T-helper 1 cell treated with Interleukin-12 subunit alpha and Interleukin-12 subunit beta and Interleukin-4 antibody, amounts not matched to agents 30 ng/mL and 1 ng/mL, for 36 hours (primary cell): ENCODE measurements around the gene URB2. TPM values are rescaled to one million over a fixed set of nuclear protein-coding genes. Genes with fewer than 3 reads are reported as not detected.
"Not testable (repeated sequence)": the region's sequence is repeated elsewhere in the genome, so short reads cannot be mapped to it uniquely, and the experiment has no call there.

Experiments used
- intact Hi-C: fragments of 100-400 bp; cut with micrococcal nuclease; formaldehyde crosslinking; loops from one replicate; pipeline ENCODE4 v1.15.1; 2024
- total RNA-seq: library from RNA; stranded (reverse); gene quantifications from 2 replicates; pipeline ENCODE4 v1.2.3, GENCODE V29; 2022

Gene URB2
- 17.9 and 19.3 TPM in 2 replicates for total RNA-seq

- intact Hi-C loops, result loop anchor here (1.0 to 10.0 kb wide), 18 partner anchors 67 to 2001 kb away; partner anchors contain the start of genes ARV1, COG2, DISC1 and EGLN1
Observed at GRCh38 chr1:229625915-229626831, at the start of gene URB2, which contains the start of gene TAF5L. Gene URB2, plus strand, starts transcription at chr1:229626247. Its CDS starts 1,387 bp downstream, at chr1:229627634. Gene TAF5L, minus strand, starts transcription at chr1:229626122. Its CDS starts 11,640 bp downstream, at chr1:229614482.

DNA sequence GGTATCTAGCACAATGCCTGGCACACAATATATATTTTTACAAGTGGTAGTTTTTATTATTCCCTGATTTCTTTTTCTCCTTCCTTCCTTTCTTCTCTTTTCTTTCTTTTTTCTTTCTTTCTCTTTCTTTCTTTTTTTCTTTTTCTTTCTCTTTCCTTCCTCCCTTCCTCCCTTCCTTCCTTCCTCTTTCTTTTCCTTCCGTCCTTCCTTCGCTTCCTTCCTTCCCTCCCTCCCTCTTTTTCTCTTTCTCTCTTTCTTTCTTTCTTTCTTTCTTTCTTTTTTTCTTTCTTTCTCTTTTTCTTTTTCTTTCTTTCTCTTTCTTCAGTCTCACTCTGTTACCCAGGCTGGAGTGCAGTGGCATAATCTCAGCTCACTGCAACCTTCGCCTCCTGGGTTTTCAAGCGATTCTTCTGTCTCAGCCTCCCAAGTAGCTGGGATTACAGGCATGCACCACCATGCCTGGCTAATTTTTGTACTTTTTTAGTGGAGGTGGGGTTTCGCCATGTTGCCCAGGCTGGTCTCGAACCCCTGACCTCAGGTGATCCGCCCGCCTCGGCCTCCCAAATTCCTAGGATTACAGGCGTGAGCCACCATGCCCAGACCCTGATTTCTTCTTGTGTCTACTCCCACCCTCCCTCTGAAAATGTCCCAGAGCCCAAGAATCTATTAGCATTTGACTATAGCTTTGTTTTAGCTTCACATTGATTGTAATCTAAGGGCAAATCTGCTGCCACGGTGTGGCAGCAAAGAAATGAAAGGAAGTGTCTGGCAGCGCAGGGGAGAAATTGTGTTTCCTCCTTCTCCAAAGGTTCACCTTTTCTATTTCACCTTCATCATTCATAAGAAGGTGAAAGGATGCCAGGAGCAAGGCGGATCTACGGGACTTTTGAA lies 47.6 kb upstream of the URB2 start:
- intact Hi-C loops, result no loop called here

DNA sequence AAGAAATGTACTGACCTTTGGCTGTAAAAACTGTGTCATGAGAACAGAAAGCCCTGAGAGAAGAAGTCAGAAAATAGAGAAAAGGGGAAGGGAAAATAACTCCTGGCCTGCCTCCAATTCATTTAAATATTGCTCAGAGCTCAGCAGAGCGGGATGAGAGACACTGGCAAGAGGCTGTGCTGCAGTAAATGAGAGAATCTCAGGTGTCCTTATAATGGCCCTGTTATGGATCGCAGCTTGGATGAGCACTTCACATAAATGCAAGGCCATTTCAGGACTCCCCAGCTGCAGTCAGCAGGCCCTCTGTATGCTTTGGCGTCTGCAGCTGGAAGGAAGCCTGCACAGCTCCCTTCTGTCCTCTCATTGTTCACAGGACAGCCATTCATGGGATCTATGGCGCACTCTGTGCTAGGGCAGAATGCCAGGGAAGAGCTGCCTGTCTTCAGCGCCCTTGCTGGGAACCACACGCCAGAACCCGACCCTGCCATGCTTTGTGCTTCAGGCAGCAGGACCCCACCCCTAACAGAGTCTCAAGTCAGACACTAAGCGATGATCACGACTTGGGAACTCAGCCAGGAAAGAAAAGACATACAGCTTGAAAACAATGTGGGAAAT lies 46.9 kb upstream of the URB2 start:
- intact Hi-C loops, result no loop called here

- intact Hi-C loops, result no loop called here
Observed at GRCh38 chr1:229581485-229581884, 44.6 kb upstream of the URB2 start.

- intact Hi-C loops, result no loop called here
Observed at GRCh38 chr1:229582011-229582694, 43.9 kb upstream of the URB2 start.

DNA sequence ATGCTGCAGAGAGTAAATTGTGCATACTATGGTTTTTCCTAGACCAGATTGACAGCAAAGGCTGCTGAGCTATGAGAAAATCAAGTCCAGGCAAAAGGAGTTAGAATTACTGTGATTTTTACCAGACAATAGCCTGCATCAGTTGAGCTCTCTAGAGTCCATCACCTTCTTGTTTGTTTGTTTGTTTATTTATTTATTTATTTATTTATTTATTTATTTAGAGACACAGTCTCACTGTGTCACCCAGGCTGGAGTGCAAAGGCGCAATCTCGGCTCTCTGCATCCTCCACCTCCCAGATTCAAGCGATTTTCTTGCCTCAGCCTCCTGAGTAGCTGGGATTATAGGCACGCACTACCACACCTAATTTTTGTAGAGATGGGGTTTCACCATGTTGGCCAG lies 43.3 kb upstream of the URB2 start:
- intact Hi-C loops, result no loop called here

DNA sequence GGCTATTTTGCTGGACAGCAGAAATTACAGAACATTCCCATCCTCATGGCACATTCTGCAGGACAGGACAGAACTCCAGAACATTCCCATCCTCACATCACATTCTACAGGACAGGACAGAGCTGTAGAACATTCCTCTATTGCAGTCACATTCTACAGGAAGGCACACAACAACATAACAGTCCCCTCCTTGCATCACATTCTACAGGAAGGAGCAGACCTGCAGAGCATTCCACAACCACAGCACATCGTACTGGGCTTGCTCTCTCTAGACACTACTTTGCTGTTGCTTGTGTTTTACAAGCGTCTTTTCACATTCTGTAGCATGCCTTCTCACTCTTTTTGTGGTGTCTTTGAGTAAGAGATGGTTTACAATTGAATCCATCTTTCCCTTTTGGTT lies 40.7 kb upstream of the URB2 start:
- intact Hi-C loops, result no loop called here

- intact Hi-C loops, result no loop called here
Observed at GRCh38 chr1:229590119-229590518, 35.9 kb upstream of the URB2 start.

GRCh38 chr1:229593800-229594199 lies 32.2 kb upstream of the URB2 start:
- intact Hi-C loops, result no loop called here

DNA sequence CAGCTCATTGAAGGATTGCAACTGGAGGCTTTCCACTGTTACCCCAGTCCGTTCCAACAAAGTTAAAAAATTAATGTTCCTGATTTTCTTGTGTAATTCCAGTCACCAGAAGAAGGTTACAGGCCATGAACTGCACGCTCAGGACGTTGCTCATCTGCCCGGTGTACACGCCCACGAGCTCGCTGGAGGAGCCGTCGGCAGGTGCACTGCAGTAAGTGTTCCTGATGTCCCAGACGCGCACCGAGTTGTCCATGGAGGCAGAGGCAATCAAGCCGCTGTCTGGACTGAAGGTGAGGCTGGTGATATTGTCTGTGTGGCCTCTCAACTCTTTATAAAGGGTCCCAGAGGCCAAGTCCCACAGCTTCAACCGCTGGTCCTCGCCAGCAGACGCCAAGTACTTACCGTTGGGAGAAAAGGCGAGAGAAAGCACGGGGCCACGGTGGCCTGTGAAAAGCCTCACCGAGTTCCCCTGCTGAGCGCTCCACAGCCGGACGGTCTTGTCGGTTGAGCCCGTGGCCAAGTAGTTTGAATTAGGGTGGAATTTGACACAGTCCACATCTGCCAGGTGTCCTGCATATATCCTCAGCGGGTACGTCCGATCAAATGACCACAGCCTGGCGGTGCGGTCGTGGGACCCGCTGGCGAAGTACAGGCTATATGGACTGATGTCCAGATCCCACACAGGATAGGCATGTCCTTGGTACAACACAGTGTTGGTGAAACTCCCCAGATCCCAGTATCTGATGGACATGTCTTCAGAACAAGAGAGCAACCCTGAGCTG lies 31.6 kb upstream of the URB2 start:
- intact Hi-C loops, result no loop called here

GRCh38 chr1:229595876-229596275 lies 30.2 kb upstream of the URB2 start:
- intact Hi-C loops, result not testable (repeated sequence)

DNA sequence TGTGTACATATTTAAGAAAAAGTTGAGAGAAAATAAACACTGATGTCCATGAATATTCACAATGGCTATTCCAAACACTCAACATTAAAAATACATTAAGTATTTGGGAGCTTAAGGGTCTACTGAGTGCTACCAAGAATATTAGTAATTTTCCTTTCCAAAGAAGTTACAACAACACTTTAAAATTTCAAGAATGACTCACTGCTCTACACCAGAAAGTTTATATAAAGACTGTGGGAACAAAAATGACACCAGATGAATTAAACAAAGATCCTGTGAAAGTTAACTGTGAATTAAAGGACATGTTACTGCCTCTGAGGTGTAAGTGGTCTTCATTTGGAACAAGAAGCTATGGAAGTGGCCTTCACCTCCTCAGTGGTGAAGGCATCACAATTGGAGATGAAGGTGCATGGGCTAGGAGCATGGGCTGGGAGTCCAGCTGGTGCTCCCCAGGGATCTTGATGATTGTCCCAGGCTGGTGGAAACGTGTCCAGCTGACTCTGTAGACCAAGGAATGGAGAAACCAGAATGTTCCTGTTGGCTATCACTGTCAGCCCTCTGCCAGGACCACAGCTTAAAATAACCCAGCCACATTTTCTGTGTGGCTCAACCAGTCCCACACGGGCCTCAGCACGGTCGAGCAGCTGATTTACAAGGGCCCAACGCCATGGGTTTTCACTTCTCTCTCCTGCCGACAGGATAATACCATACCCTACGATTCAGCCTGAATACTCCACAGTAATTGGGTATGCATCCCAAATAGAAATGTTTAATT lies 28.9 kb upstream of the URB2 start:
- intact Hi-C loops, result no loop called here

GRCh38 chr1:229597877-229598276 lies 28.2 kb upstream of the URB2 start:
- intact Hi-C loops, result no loop called here

- intact Hi-C loops, result no loop called here
Observed at GRCh38 chr1:229599218-229599954, 26.7 kb upstream of the URB2 start.

GRCh38 chr1:229600229-229600628 lies 25.8 kb upstream of the URB2 start:
- intact Hi-C loops, result no loop called here

DNA sequence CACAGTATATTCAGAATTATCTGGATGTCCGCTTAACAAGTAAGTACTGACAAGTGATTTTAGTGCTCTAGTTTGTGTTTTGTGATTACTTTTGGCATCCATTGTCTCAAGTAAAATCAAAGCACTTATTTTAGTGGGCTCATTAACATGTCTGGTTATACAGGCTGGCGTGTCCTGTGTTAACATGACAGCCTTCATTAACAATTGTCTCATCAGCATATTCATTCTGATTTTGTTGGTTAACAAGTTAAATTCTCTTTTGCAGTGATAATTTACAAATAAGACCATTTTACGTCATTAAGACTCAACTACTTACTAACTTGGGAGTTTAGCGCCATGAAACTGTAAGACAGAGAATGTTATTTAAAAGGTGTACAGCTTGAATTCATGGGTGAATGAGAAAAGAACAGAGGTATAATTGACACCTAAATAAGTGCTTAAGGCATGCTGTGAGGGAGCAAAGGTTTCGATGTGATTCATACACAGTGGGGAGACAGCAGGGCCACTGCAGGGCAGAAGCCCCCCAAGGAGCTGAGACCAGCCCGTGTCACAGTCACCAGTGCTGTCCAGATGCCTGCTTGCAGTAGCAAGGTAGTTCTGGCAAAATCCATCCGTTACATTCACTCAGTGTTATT lies 22.6 kb upstream of the URB2 start:
- intact Hi-C loops, result no loop called here

GRCh38 chr1:229607370-229607769 lies 18.7 kb upstream of the URB2 start:
- intact Hi-C loops, result no loop called here

- intact Hi-C loops, result no loop called here
Observed at GRCh38 chr1:229608590-229608989, 17.5 kb upstream of the URB2 start.
